GM23338 (cell line): ENCODE data around the gene TSPEAR. TPM values are rescaled to one million over a fixed set of nuclear protein-coding genes. Genes with fewer than 3 reads are reported as not detected.

Source experiments
- ATAC-seq: fragments of 200-7000 bp; cut with Tn5 transposase; 3 replicates; pipeline ENCODE4 v1.9.1; 2020
- DNase-seq: peaks from one replicate; pipeline ENCODE4 v3.0.0-alpha.2; 2015; ENCODE audit warnings: low spot score
- H2AFZ ChIP-seq: fragments of 200-600 bp; sonication (generic); 2 replicates; pipeline ENCODE4 v1.8.0; 2016; ENCODE audit warnings: antibody characterized with exemption, mild to moderate bottlenecking, moderate library complexity
- H3F3A ChIP-seq: fragments of 200-600 bp; sonication (generic); replicated peaks from 2 replicates; pipeline ENCODE4 v1.8.0; 2017; ENCODE audit warnings: antibody characterized with exemption, mixed run types, low read depth
- H3K27ac ChIP-seq: fragments of 200-600 bp; sonication (generic); 2 replicates; pipeline ENCODE4 v1.6.1; 2016; ENCODE audit warnings: low read depth
- H3K27me3 ChIP-seq: fragments of 200-600 bp; sonication (generic); 2 replicates; pipeline ENCODE4 v1.8.0; 2016; ENCODE audit warnings: mild to moderate bottlenecking, mixed run types, moderate library complexity; ENCODE audit not compliant: insufficient read depth
- H3K36me3 ChIP-seq: fragments of 200-600 bp; sonication (generic); 2 replicates; pipeline ENCODE4 v1.8.0; 2016; ENCODE audit warnings: mild to moderate bottlenecking; ENCODE audit not compliant: insufficient read depth
- H3K4me1 ChIP-seq: fragments of 200-600 bp; sonication (generic); 2 replicates; pipeline ENCODE4 v1.8.0; 2016; ENCODE audit warnings: mild to moderate bottlenecking, moderate library complexity; ENCODE audit not compliant: insufficient read depth
- H3K4me2 ChIP-seq: fragments of 200-600 bp; sonication (generic); 2 replicates; pipeline ENCODE4 v1.7.1; 2017; ENCODE audit warnings: mixed run types
- H3K4me3 ChIP-seq: fragments of 200-600 bp; sonication (generic); 2 replicates; pipeline ENCODE4 v1.6.1; 2016; ENCODE audit warnings: mixed run types
- H3K79me2 ChIP-seq: fragments of 200-600 bp; sonication (generic); replicated peaks from 2 replicates; pipeline ENCODE4 v1.8.0; 2017; ENCODE audit warnings: mild to moderate bottlenecking; ENCODE audit not compliant: insufficient read depth
- H3K9me2 ChIP-seq: fragments of 200-600 bp; sonication (generic); 2 replicates; pipeline ENCODE4 v1.8.0; 2017; ENCODE audit not compliant: insufficient read depth
- H4K20me1 ChIP-seq: fragments of 200-600 bp; sonication (generic); replicated peaks from 2 replicates; pipeline ENCODE4 v1.8.0; 2017; ENCODE audit warnings: mild to moderate bottlenecking; ENCODE audit not compliant: insufficient read depth
- H3K27ac Mint-ChIP-seq: 2 replicates; pipeline ENCODE4 v1.8.0; 2020; ENCODE audit warnings: inconsistent platforms, mild to moderate bottlenecking, moderate library complexity, mixed read lengths
- H3K27me3 Mint-ChIP-seq: 3 replicates; pipeline ENCODE4 v1.8.0; 2022; ENCODE audit warnings: low read depth, mild to moderate bottlenecking, moderate library complexity, mixed read lengths, inconsistent platforms; ENCODE audit not compliant: insufficient read depth, poor library complexity
- H3K36me3 Mint-ChIP-seq: 3 replicates; pipeline ENCODE4 v1.8.0; 2021; ENCODE audit warnings: low read depth, mild to moderate bottlenecking, inconsistent platforms, moderate library complexity, mixed read lengths
- H3K4me1 Mint-ChIP-seq: 3 replicates; pipeline ENCODE4 v1.8.0; 2020; ENCODE audit warnings: mild to moderate bottlenecking, inconsistent platforms, mixed read lengths
- H3K4me3 Mint-ChIP-seq: 3 replicates; pipeline ENCODE4 v1.8.0; 2021; ENCODE audit warnings: moderate library complexity, mild to moderate bottlenecking, inconsistent platforms, mixed read lengths
- H3K9me3 Mint-ChIP-seq: 3 replicates; pipeline ENCODE4 v1.8.0; 2020; ENCODE audit warnings: moderate library complexity, mild to moderate bottlenecking, inconsistent platforms, mixed read lengths
- CREB1 ChIP-seq: fragments of 250-450 bp; sonication (Bioruptor Pico); IDR thresholded peaks from 2 replicates; pipeline ENCODE4 v1.5.0; 2020; ENCODE audit warnings: low read depth, mild to moderate bottlenecking, moderate library complexity
- ETS1 ChIP-seq: IDR thresholded peaks from 2 replicates; pipeline ENCODE4 v1.6.1; 2016; ENCODE audit warnings: antibody characterized with exemption
- EZH2 ChIP-seq: fragments of 200-600 bp; sonication (generic); IDR thresholded peaks from one replicate; pipeline ENCODE4 v1.8.0; 2017; ENCODE audit warnings: antibody characterized with exemption, mild to moderate bottlenecking, low read depth; ENCODE audit not compliant: unreplicated experiment
- NANOG ChIP-seq: IDR thresholded peaks from 2 replicates; pipeline ENCODE4 v1.6.1; 2016; ENCODE audit warnings: antibody characterized with exemption, borderline replicate concordance
- POLR2AphosphoS5 ChIP-seq: IDR thresholded peaks from 2 replicates; pipeline ENCODE4 v1.6.1; 2016; ENCODE audit warnings: antibody characterized with exemption, low read depth
- STAT1 ChIP-seq: IDR thresholded peaks from one replicate; pipeline ENCODE4 v1.6.1; 2016; ENCODE audit warnings: antibody characterized with exemption; ENCODE audit not compliant: unreplicated experiment
- ZNF114 ChIP-seq: fragments of 250-450 bp; sonication (Bioruptor Pico); IDR thresholded peaks from 2 replicates; pipeline ENCODE4 v1.5.0; 2020; ENCODE audit warnings: mild to moderate bottlenecking, moderate library complexity
- ZNF331 ChIP-seq: fragments of 250-450 bp; sonication (Bioruptor Pico); IDR thresholded peaks from 2 replicates; pipeline ENCODE4 v1.5.0; 2020; ENCODE audit warnings: low read depth, mild to moderate bottlenecking, moderate library complexity
- polyA plus RNA-seq: library from polyadenylated mRNA; unstranded; fragments of >200 nt; fragmentation: Nextera tagmentation; extraction: Ambion mirVana; gene quantifications from 2 replicates; pipeline ENCODE4 v1.2.1, GENCODE V29; 2016
- total RNA-seq: library from RNA; depleted of rRNA; stranded (reverse); fragments of >200 nt; shearing (Covaris generic); gene quantifications from 2 replicates; pipeline ENCODE4 v1.2.3, GENCODE V29; 2014

Gene TSPEAR
- total and polyA plus RNA-seq, 2 experiments from 2014 or later = 0.35 to 0.92 TPM

DNA sequence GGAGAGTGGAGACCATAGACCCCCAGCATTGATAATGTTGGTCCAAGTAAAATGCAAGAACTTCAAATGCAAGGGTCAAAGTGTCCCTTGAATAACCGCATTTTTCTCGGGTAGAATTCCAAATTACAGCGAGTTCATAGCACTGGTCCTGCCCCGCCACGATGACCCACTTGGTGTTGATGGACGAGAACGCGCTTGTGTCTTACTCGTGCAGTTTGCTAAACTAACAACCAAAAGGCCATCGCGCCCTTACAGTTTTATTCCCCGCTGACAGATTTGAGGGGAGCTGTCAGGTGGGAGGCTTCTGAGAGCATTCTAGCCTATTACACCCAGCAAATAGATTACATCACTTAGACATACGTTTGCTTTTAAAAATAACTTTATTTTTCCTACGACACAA, 17.3 kb upstream of the TSPEAR start:
- Histone ChIP-seq H3K27ac (no peak overlapping the region), H3K79me2 (no peaks in the 10 kb centered on the region), H3K27me3 (peaks cover 8% of the 10 kb centered on the region), H3K4me2 (no peak overlapping the region), H3K4me1 (no peaks in the 10 kb centered on the region; the same call in 1 of the 2 replicates), H4K20me1 (no peaks in the 10 kb centered on the region), H3K4me3 (no peak overlapping the region), H3K9me2 (no peaks in the 10 kb centered on the region), H3F3A (no peaks in the 10 kb centered on the region), H2AFZ (no peak overlapping the region), H3K36me3 (no peaks in the 10 kb centered on the region)
- peaks cover 5% of the 10 kb centered on the region; the same call in 2 of the 3 replicates for H3K4me1 Mint-ChIP-seq
- peaks cover 9% of the 10 kb centered on the region; the same call in 1 of the 3 replicates for H3K36me3 Mint-ChIP-seq
- H3K27me3 Mint-ChIP-seq = peaks cover 27% of the 10 kb centered on the region
- H3K9me3 Mint-ChIP-seq = peaks cover 10% of the 10 kb centered on the region; the same call in 2 of the 3 replicates
- no peak for TF ChIP-seq CREB1 (CRISPR knock-in tag)
- TF ChIP-seq ZNF331 (CRISPR knock-in tag) = no peak
- no peak for TF ChIP-seq STAT1
- TF ChIP-seq ETS1 = no peak
- no peak for ATAC-seq
- no peak overlapping the region for H3K27ac Mint-ChIP-seq
- no peak overlapping the region for H3K4me3 Mint-ChIP-seq
- DNase-seq = no peak

- H3K9me3 Mint-ChIP-seq = peaks cover 10% of the 10 kb centered on the region; the same call in 2 of the 3 replicates
- Histone ChIP-seq H3K79me2 (no peaks in the 10 kb centered on the region), H3K9me2 (no peaks in the 10 kb centered on the region), H2AFZ (no peak overlapping the region), H3K27me3 (peaks cover 18% of the 10 kb centered on the region), H3K27ac (no peak overlapping the region), H3K4me2 (no peak overlapping the region), H3K36me3 (no peaks in the 10 kb centered on the region), H3K4me3 (no peak overlapping the region), H3K4me1 (peaks cover 8% of the 10 kb centered on the region), H4K20me1 (no peaks in the 10 kb centered on the region), H3F3A (0 out of 2 replicates have a peak, but pooled peaks cover 3% of the 10 kb centered on the region)
- peaks cover 28% of the 10 kb centered on the region for H3K27me3 Mint-ChIP-seq
- peaks cover 11% of the 10 kb centered on the region for H3K4me1 Mint-ChIP-seq
- H3K36me3 Mint-ChIP-seq = peaks cover 9% of the 10 kb centered on the region; the same call in 1 of the 3 replicates
- TF ChIP-seq CREB1 (CRISPR knock-in tag) (no peak), NANOG (no peak)
- H3K27ac Mint-ChIP-seq = no peak overlapping the region
- DNase-seq (no peak), ATAC-seq (no peak)
- no peak overlapping the region for H3K4me3 Mint-ChIP-seq
These were observed 16.4 kb upstream of the TSPEAR start for GRCh38 chr21:44727757-44728156.

GRCh38 chr21:44727321-44727720, 15.9 kb upstream of the TSPEAR start:
- H3K9me2 ChIP-seq = no peaks in the 10 kb centered on the region
- Mint-ChIP-seq H3K27ac (no peak overlapping the region), H3K4me3 (no peak overlapping the region), H3K36me3 (peaks cover 9% of the 10 kb centered on the region; the same call in 1 of the 3 replicates), H3K27me3 (peaks cover 30% of the 10 kb centered on the region), H3K9me3 (peaks cover 10% of the 10 kb centered on the region; the same call in 2 of the 3 replicates), H3K4me1 (peaks cover 15% of the 10 kb centered on the region)
- H3K4me1 ChIP-seq = peaks cover 12% of the 10 kb centered on the region
- H2AFZ ChIP-seq = no peak overlapping the region
- no peak overlapping the region for H3K4me2 ChIP-seq
- DNase-seq (no peak), ATAC-seq (no peak)
- H3K36me3 ChIP-seq = no peaks in the 10 kb centered on the region
- H3K4me3 ChIP-seq = no peak overlapping the region
- H3K27me3 ChIP-seq = peaks cover 22% of the 10 kb centered on the region
- no peak overlapping the region for H3K27ac ChIP-seq
- no peaks in the 10 kb centered on the region for H4K20me1 ChIP-seq
- H3K79me2 ChIP-seq = no peaks in the 10 kb centered on the region
- 0 out of 2 replicates have a peak, but pooled peaks cover 7% of the 10 kb centered on the region for H3F3A ChIP-seq
- TF ChIP-seq STAT1 (no peak), EZH2 (no peak), POLR2AphosphoS5 (no peak), ETS1 (no peak), NANOG (no peak), ZNF114 (CRISPR knock-in tag) (no peak)
